H1 (cell line): ENCODE results near the gene LIG3. TPM values are rescaled to one million over a fixed set of nuclear protein-coding genes. Genes with fewer than 3 reads are reported as not detected.

Experiments
- ASH2L ChIP-seq: fragments of 200-600, 300-600 bp; sonication (generic); IDR thresholded peaks from one replicate; pipeline ENCODE4 v1.7.1; 2017; ENCODE audit warnings: low read length
- ATF2 ChIP-seq: IDR thresholded peaks from 2 replicates; pipeline ENCODE4 v1.6.1; 2012; ENCODE audit warnings: low read length, inconsistent platforms
- BCL11A ChIP-seq, 2 experiments: IDR thresholded peaks; one replicate each; pipeline ENCODE4 v1.6.1; 2011; ENCODE audit warnings: low read depth in 2 of 2, low read length in 2 of 2, mild to moderate bottlenecking in 2 of 2
- BRCA1 ChIP-seq: IDR thresholded peaks from 2 replicates; pipeline ENCODE4 v1.6.1; 2012; ENCODE audit warnings: low read depth, low read length, improper control_type of control experiment
- CEBPB ChIP-seq: IDR thresholded peaks from 2 replicates; pipeline ENCODE4 v1.6.1; 2012; ENCODE audit warnings: low read depth, low read length
- CTBP2 ChIP-seq: IDR thresholded peaks from 2 replicates; pipeline ENCODE4 v1.7.0; 2011; ENCODE audit warnings: borderline replicate concordance, mild to moderate bottlenecking, moderate library complexity, mixed read lengths, low read length; ENCODE audit not compliant: insufficient read depth, insufficient read length
- EGR1 ChIP-seq: IDR thresholded peaks from 2 replicates; pipeline ENCODE4 v1.6.1; 2011; ENCODE audit warnings: low read depth, low read length, borderline replicate concordance
- EP300 ChIP-seq, 2 experiments: IDR thresholded peaks; 1 replicate in 1 of 2; 2 replicates in 1 of 2; pipeline ENCODE4 v1.6.1; 2011 to 2012; ENCODE audit warnings: low read depth in 2 of 2, low read length in 2 of 2, mild to moderate bottlenecking in 2 of 2, borderline replicate concordance in 1 of 2, inconsistent platforms in 1 of 2, moderate library complexity in 1 of 2
- FOSL1 ChIP-seq: IDR thresholded peaks from 2 replicates; pipeline ENCODE4 v1.6.1; 2011; ENCODE audit warnings: mild to moderate bottlenecking, low read depth, low read length, moderate library complexity; ENCODE audit not compliant: insufficient read depth
- GTF2F1 ChIP-seq: IDR thresholded peaks from 2 replicates; pipeline ENCODE4 v1.6.1; 2012; ENCODE audit warnings: low read depth, low read length, improper control_type of control experiment, borderline replicate concordance
- JUN ChIP-seq: IDR thresholded peaks from 2 replicates; pipeline ENCODE4 v1.6.1; 2011; ENCODE audit warnings: low read depth, mild to moderate bottlenecking, improper control_type of control experiment, low read length
- KDM5A ChIP-seq: fragments of 200-600 bp; IDR thresholded peaks from 2 replicates; pipeline ENCODE4 v1.7.1; 2012; ENCODE audit warnings: mild to moderate bottlenecking, low read length, inconsistent platforms, mixed read lengths
- NRF1 ChIP-seq: IDR thresholded peaks from 2 replicates; pipeline ENCODE4 v1.6.1; 2011; ENCODE audit warnings: mild to moderate bottlenecking, low read depth, low read length, improper control_type of control experiment
- RXRA ChIP-seq: IDR thresholded peaks from 2 replicates; pipeline ENCODE4 v1.6.1; 2011; ENCODE audit warnings: low read depth, mild to moderate bottlenecking, low read length, moderate library complexity; ENCODE audit not compliant: insufficient read depth
- SP1 ChIP-seq: IDR thresholded peaks from 2 replicates; pipeline ENCODE4 v1.6.1; 2011; ENCODE audit warnings: low read depth, low read length
- SRF ChIP-seq: IDR thresholded peaks from 2 replicates; pipeline ENCODE4 v1.6.1; 2011; ENCODE audit warnings: mild to moderate bottlenecking, low read depth, low read length, moderate library complexity
- TBP ChIP-seq: IDR thresholded peaks from 2 replicates; pipeline ENCODE4 v1.6.1; 2011; ENCODE audit warnings: low read depth, low read length, improper control_type of control experiment
- TEAD4 ChIP-seq: IDR thresholded peaks from 2 replicates; pipeline ENCODE4 v1.6.1; 2012; ENCODE audit warnings: low read depth, low read length, inconsistent platforms, mixed read lengths
- YY1 ChIP-seq: IDR thresholded peaks from 2 replicates; pipeline ENCODE4 v1.6.1; 2011; ENCODE audit warnings: low read depth, mild to moderate bottlenecking, low read length
- ZNF274 ChIP-seq: IDR thresholded peaks from 2 replicates; pipeline ENCODE4 v1.7.0; 2012; ENCODE audit warnings: low read length, borderline replicate concordance; ENCODE audit errors: extremely low read depth
- polyA plus RNA-seq, 7 experiments: library from polyadenylated mRNA; depleted of rRNA in 3 of 7; stranded (reverse) in 5 of 7; unstranded in 2 of 7; fragments of >200 nt in 5 of 7; fragments of 200-250 nt in 2 of 7; gene quantifications; 1 replicate in 5 of 7; 2 replicates in 1 of 7; 4 replicates in 1 of 7; pipeline versions ENCODE4 v1.2.1 to v1.2.3, GENCODE V29; 2011 to 2013; ENCODE audit warnings: missing spikeins in 2 of 7, mixed read lengths in 2 of 7
- total RNA-seq: library from RNA; stranded (reverse); fragmentation: NEBNext Ultra II Directional; extraction: Animal tissue kit (Norgen Biotek cat#: 25700); gene quantifications from 2 replicates; pipeline ENCODE4 v1.2.1, GENCODE V29; 2021

The LIG3 gene
- total and polyA plus RNA-seq, 2 of the 8 experiments (the other 6 are each of a cell fraction or from before 2014, with no cell fraction given), result 63.6 to 89.3 TPM

DNA sequence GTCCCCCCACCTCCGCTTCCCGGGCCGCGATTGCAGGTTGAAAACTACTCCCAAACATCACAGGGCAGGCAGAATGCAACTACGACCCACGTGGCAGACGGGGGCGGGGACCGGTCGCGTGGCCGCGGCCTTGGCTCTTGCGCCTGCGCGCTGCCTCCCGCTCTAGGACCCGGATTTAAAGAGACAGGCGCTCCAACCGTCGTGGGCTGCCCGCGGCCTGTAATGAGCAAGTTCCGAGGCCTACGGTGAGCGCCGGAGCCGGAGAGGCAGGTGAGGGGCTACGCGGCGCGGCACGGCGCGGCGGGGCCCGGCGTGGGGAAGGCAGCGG lies at the start of gene LIG3 (continued):
- TF ChIP-seq ATF2 (no peak), CTBP2 (no peak), TBP (peak; percentile 81), GTF2F1 (peak; percentile 64; the same call in 1 of the 2 replicates), RXRA (no peak), KDM5A (no peak), BCL11A (IDR thresholded peaks at IDR 0.05; ENCODE audit: low read depth in 2 of 2, low read length in 2 of 2) (no peak), SRF (no peak), EGR1 (peak; percentile 73), YY1 (no peak), EP300 (IDR thresholded peaks at IDR 0.05; ENCODE audit: borderline replicate concordance in 1 of 2, low read depth in 2 of 2, low read length in 2 of 2) (no peak), SP1 (peak; percentile 67), JUN (no peak), FOSL1 (peak; percentile 57; the same call in 1 of the 2 replicates), NRF1 (peak; percentile 86), CEBPB (no peak), ASH2L (no peak), BRCA1 (no peak), ZNF274 (no peak), TEAD4 (no peak; the same call in 1 of the 2 replicates)
